ENCODE measurements around the gene ABCA9.
"Not testable (repeated sequence)": the region's sequence is repeated elsewhere in the genome, so short reads cannot be mapped to it uniquely, and the experiment has no call there.

Gene ABCA9

GRCh38 chr17:69078864-69079263 is 18.1 kb upstream of the ABCA9 start:
- H3K27me3 ChIP-seq (ENCODE audit: control insufficient read depth, insufficient read depth, low read length): no peaks in the 10 kb centered on the region
- H3K36me3 ChIP-seq (ENCODE audit: control insufficient read depth, insufficient read depth, low read length): no peaks in the 10 kb centered on the region
- H3K9ac ChIP-seq (ENCODE audit: low read length): no peak overlapping the region

GRCh38 chr17:69075823-69076222 is 15.1 kb upstream of the ABCA9 start:
- H3K27me3 ChIP-seq (ENCODE audit: control insufficient read depth, insufficient read depth, low read length): no peaks in the 10 kb centered on the region
- H3K36me3 ChIP-seq (ENCODE audit: control insufficient read depth, insufficient read depth, low read length): no peaks in the 10 kb centered on the region
- H3K4me3 ChIP-seq (ENCODE audit: low read length): no peak overlapping the region
- no peak overlapping the region for H3K27ac ChIP-seq (ENCODE audit: low read depth, low read length)
- H3K9ac ChIP-seq (ENCODE audit: low read length): no peak overlapping the region
- H3K4me1 ChIP-seq (ENCODE audit: control insufficient read depth, insufficient read depth, low read length): no peaks in the 10 kb centered on the region

More at GRCh38 chr17:69078864-69079263, 18.1 kb upstream of the ABCA9 start:
- H3K27ac ChIP-seq (ENCODE audit: low read depth, low read length): no peak overlapping the region
- H3K4me3 ChIP-seq (ENCODE audit: low read length): no peak overlapping the region
- no peaks in the 10 kb centered on the region for H3K4me1 ChIP-seq (ENCODE audit: control insufficient read depth, insufficient read depth, low read length)

- H3K4me3 ChIP-seq (ENCODE audit: low read length); H3K27ac ChIP-seq (ENCODE audit: low read depth, low read length); H3K4me1 ChIP-seq (ENCODE audit: control insufficient read depth, insufficient read depth, low read length); H3K36me3 ChIP-seq (ENCODE audit: control insufficient read depth, insufficient read depth, low read length); H3K9ac ChIP-seq (ENCODE audit: low read length); H3K27me3 ChIP-seq (ENCODE audit: control insufficient read depth, insufficient read depth, low read length): not testable (repeated sequence)
Measured at GRCh38 chr17:69073392-69073791, 12.7 kb upstream of the ABCA9 start.

- H3K4me1 ChIP-seq (ENCODE audit: control insufficient read depth, insufficient read depth, low read length); H3K9ac ChIP-seq (ENCODE audit: low read length); H3K27ac ChIP-seq (ENCODE audit: low read depth, low read length); H3K4me3 ChIP-seq (ENCODE audit: low read length); H3K27me3 ChIP-seq (ENCODE audit: control insufficient read depth, insufficient read depth, low read length); H3K36me3 ChIP-seq (ENCODE audit: control insufficient read depth, insufficient read depth, low read length): not testable (repeated sequence)
Measured at GRCh38 chr17:69072803-69073256, 12.1 kb upstream of the ABCA9 start.

- H3K4me3 ChIP-seq (ENCODE audit: low read length); H3K27ac ChIP-seq (ENCODE audit: low read depth, low read length); H3K36me3 ChIP-seq (ENCODE audit: control insufficient read depth, insufficient read depth, low read length); H3K9ac ChIP-seq (ENCODE audit: low read length); H3K27me3 ChIP-seq (ENCODE audit: control insufficient read depth, insufficient read depth, low read length); H3K4me1 ChIP-seq (ENCODE audit: control insufficient read depth, insufficient read depth, low read length): not testable (repeated sequence)
Measured at GRCh38 chr17:69071233-69071586, 10.5 kb upstream of the ABCA9 start.

GRCh38 chr17:69070378-69071232 is 9.9 kb upstream of the ABCA9 start:
- not testable (repeated sequence) for H3K4me1 ChIP-seq (ENCODE audit: control insufficient read depth, insufficient read depth, low read length); H3K27ac ChIP-seq (ENCODE audit: low read depth, low read length); H3K4me3 ChIP-seq (ENCODE audit: low read length); H3K27me3 ChIP-seq (ENCODE audit: control insufficient read depth, insufficient read depth, low read length); H3K36me3 ChIP-seq (ENCODE audit: control insufficient read depth, insufficient read depth, low read length); H3K9ac ChIP-seq (ENCODE audit: low read length)

GRCh38 chr17:69069226-69069750 is 8.6 kb upstream of the ABCA9 start:
- Histone ChIP-seq H3K27me3 (ENCODE audit: control insufficient read depth, insufficient read depth, low read length) (no peaks in the 10 kb centered on the region), H3K4me3 (ENCODE audit: low read length) (no peak overlapping the region)

GRCh38 chr17:69067274-69068047 is 6.7 kb upstream of the ABCA9 start:
- Histone ChIP-seq H3K36me3 (ENCODE audit: control insufficient read depth, insufficient read depth, low read length) (no peaks in the 10 kb centered on the region), H3K27ac (ENCODE audit: low read depth, low read length) (no peak overlapping the region), H3K9ac (ENCODE audit: low read length) (no peak overlapping the region)

More at GRCh38 chr17:69069226-69069750, 8.6 kb upstream of the ABCA9 start:
- Histone ChIP-seq H3K9ac (ENCODE audit: low read length) (no peak overlapping the region), H3K36me3 (ENCODE audit: control insufficient read depth, insufficient read depth, low read length) (no peaks in the 10 kb centered on the region), H3K27ac (ENCODE audit: low read depth, low read length) (no peak overlapping the region), H3K4me1 (ENCODE audit: control insufficient read depth, insufficient read depth, low read length) (no peaks in the 10 kb centered on the region)

GRCh38 chr17:69066482-69066881 is 5.8 kb upstream of the ABCA9 start:
- no peaks in the 10 kb centered on the region for H3K4me1 ChIP-seq (ENCODE audit: control insufficient read depth, insufficient read depth, low read length)
- no peaks in the 10 kb centered on the region for H3K36me3 ChIP-seq (ENCODE audit: control insufficient read depth, insufficient read depth, low read length)
- no peak overlapping the region for H3K27ac ChIP-seq (ENCODE audit: low read depth, low read length)
- no peak overlapping the region for H3K9ac ChIP-seq (ENCODE audit: low read length)
- no peak overlapping the region for H3K4me3 ChIP-seq (ENCODE audit: low read length)
- H3K27me3 ChIP-seq (ENCODE audit: control insufficient read depth, insufficient read depth, low read length): no peaks in the 10 kb centered on the region

More at GRCh38 chr17:69067274-69068047, 6.7 kb upstream of the ABCA9 start:
- Histone ChIP-seq H3K27me3 (ENCODE audit: control insufficient read depth, insufficient read depth, low read length) (no peaks in the 10 kb centered on the region), H3K4me3 (ENCODE audit: low read length) (no peak overlapping the region), H3K4me1 (ENCODE audit: control insufficient read depth, insufficient read depth, low read length) (no peaks in the 10 kb centered on the region)

GRCh38 chr17:69065113-69065512 is 4.4 kb upstream of the ABCA9 start:
- Histone ChIP-seq H3K27me3 (ENCODE audit: control insufficient read depth, insufficient read depth, low read length) (no peaks in the 10 kb centered on the region), H3K9ac (ENCODE audit: low read length) (no peak overlapping the region), H3K27ac (ENCODE audit: low read depth, low read length) (no peak overlapping the region), H3K36me3 (ENCODE audit: control insufficient read depth, insufficient read depth, low read length) (no peaks in the 10 kb centered on the region), H3K4me3 (ENCODE audit: low read length) (no peak overlapping the region), H3K4me1 (ENCODE audit: control insufficient read depth, insufficient read depth, low read length) (no peaks in the 10 kb centered on the region)

- H3K4me1 ChIP-seq (ENCODE audit: control insufficient read depth, insufficient read depth, low read length): no peaks in the 10 kb centered on the region
- H3K9ac ChIP-seq (ENCODE audit: low read length): no peak overlapping the region
- H3K27ac ChIP-seq (ENCODE audit: low read depth, low read length): no peak overlapping the region
- H3K36me3 ChIP-seq (ENCODE audit: control insufficient read depth, insufficient read depth, low read length): no peaks in the 10 kb centered on the region
- no peaks in the 10 kb centered on the region for H3K27me3 ChIP-seq (ENCODE audit: control insufficient read depth, insufficient read depth, low read length)
- H3K4me3 ChIP-seq (ENCODE audit: low read length): no peak overlapping the region
Measured at GRCh38 chr17:69064476-69064875, 3.7 kb upstream of the ABCA9 start.

- no peaks in the 10 kb centered on the region for H3K36me3 ChIP-seq (ENCODE audit: control insufficient read depth, insufficient read depth, low read length)
- H3K27ac ChIP-seq (ENCODE audit: low read depth, low read length): no peak overlapping the region
- H3K9ac ChIP-seq (ENCODE audit: low read length): no peak overlapping the region
- no peaks in the 10 kb centered on the region for H3K4me1 ChIP-seq (ENCODE audit: control insufficient read depth, insufficient read depth, low read length)
- H3K4me3 ChIP-seq (ENCODE audit: low read length): no peak overlapping the region
- no peaks in the 10 kb centered on the region for H3K27me3 ChIP-seq (ENCODE audit: control insufficient read depth, insufficient read depth, low read length)
Measured at GRCh38 chr17:69064001-69064400, 3.3 kb upstream of the ABCA9 start.

Measured in rectal smooth muscle tissue (tissue), 1 donor.